Germinal center (tissue), 1 donor: Measurements from ENCODE around the gene BRWD1.

Experiments used
- DNase-seq: peaks from one replicate; pipeline ENCODE4 v3.0.0; 2012; ENCODE audit warnings: mixed read lengths, low spot score

The BRWD1 gene

DNA sequence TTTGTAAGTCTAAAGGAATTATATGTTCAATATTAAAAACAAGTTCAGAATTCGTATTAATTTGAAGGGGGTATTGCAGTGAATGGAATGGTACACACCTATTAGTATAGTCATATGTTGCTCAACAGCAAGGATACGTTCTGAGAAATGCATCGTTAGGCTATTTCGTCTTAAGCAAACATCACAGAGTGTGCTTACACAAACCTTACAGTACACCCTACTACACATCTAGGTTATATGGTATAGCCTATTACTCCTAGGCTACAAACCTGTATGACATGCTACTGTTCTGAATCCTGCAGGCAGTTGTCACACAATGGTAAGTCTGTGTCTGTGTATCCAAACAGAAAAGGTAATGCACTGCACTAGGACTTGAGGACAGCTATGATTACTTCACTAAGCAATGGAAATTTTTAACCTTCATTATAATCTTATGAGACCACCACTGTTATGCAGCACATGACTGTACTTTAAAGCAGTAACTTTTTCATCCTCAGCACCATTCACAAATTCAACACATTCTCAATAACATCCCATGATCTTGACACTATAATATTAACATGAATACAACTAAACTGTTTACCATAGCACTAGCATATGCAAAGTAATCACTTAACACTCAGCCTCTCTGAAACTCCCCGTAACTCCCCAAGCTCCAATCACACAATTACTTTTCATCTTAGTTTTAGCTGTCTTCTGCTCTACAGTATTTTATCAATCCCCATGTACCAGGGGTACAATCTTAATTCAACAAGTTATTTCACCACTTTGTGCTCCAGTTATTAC, 115.8 kb downstream of the BRWD1 start:
- no peak for DNase-seq

DNA sequence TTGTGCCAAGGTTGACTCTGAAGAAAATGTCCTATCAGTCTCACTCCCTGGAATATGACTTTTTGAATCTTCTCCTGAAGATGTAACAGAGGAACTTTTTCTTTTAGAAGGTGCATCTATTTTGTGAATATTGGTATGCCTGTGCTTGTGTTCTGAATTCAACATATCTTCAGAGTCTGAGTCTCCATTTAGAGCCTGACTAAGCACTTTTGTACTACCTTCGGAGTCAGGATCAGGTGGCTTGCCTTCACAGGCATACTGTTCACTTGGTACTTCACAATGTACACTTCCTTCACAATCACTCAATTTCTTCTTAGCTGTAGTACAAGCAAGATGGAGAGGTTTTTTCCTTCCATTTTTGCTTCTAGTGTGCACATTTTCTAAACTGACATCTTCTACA, 116.6 kb downstream of the BRWD1 start:
- DNase-seq, result no peak

DNA sequence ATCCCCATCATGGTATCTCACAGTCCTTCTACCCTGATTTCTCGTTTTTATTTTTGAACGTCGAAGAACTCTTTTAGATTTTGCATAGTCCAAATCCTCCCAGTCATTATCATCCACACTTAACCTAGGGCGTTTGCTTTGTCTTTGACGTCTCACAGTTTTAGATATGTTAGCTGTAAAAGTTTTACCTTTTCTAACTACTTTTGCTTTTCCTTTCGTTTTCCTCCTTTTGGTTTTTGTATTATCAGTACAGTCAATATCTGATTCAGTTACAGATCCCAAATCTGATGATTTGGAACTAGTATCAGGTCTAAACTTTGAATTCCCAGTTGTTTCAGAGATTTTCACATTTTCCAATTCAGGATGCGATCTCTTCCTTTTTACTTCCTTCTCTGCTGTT, 117.1 kb downstream of the BRWD1 start:
- no peak for DNase-seq

DNA sequence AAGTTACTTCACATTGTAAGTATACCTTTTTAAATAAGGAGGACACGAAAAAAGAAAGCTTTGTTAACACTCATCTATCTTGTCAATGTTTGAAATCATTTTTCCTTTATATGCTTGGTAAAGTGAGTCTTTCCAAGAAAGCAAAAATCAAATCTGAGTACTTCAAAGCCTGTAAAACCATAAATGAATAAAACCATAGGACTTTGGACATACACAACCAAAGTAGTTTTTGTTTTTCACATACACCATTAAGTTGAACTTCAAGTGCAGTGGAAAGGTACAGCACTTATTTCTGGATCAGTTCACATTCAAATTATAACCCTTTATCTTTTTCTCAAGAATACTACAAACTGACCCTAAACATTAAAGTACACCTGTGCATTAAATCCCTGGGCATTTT, 120.1 kb downstream of the BRWD1 start:
- no peak for DNase-seq

DNA sequence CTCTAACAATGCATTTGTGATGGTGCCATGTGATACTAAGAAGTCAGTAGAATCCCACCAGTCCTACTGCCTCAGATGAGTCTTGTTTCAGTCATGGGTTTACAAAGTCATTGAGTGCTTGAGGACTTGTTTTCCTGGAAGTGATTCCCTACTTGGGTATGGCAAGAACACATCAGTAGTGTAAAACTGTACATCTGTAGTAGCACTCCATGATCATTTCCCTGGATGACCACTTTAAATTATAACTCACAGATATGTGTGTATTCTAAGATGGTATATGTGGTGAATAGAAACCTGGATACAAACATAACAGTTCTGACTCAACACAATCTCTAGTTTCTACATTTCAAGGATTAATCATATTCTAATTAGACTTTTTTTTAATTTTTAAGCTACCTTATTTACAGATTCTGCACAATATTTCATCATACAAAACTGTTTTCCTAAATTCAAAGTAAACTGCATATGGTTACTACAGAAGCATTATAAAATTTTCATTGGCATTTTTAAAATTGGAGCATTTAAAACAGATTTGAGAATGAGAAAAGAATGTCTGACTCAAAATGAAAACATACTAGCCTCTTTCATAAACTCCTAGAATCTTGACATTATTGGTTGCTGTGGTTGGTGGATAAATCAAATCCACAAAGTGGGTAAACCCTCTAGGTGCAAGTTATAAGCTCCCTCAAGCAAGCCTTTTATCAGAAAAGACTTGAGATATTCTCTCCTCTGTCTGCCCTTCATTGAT, 123.4 kb downstream of the BRWD1 start:
- DNase-seq, result no peak

DNA sequence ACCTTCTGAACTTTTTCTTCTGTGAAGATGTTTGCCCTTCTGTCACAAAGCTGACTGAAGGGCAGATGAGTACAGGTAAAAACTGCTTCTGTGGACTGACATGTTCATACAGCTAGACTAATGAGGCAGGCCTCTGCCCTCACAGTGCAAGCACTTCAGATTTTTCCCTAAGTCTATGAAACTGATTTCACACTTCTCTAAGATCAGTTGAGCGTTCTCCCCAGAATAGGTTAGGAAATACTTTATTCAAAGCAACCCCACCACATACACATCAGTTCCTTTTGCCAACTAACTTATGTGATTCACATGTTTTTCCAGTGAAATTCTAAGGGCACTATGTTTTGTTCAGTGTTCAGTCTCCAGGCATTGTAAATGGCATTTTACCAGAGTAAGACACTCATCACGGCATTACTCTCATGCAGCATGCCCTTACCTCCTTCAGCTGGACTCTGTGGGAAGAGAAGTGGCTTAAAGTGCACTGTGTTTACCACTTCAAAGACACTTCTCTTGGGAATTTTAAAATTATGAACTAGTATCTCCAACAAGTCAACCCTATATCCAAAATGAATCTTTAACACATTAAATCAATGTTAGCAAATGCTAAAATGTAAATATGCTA, 124.8 kb downstream of the BRWD1 start:
- DNase-seq, result no peak

DNA sequence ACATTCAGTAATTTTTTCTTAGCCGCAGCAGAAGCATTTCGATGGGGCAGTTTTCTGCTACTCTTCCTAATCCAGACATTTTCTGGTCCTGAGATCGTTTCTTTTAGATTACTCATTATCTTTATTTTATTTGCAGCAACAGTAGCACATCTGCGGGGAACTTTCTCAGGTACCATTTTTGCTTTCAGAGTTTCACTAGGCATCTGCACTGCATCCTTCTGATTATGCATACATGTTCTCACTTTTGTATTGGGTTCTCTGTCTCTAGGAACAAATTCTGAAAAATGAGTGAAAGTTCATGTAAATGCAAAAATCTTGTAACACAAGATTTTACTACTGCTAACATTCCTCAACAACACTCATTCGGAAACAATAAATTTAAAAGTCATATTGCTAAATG, 126.3 kb downstream of the BRWD1 start:
- DNase-seq, result no peak

DNA sequence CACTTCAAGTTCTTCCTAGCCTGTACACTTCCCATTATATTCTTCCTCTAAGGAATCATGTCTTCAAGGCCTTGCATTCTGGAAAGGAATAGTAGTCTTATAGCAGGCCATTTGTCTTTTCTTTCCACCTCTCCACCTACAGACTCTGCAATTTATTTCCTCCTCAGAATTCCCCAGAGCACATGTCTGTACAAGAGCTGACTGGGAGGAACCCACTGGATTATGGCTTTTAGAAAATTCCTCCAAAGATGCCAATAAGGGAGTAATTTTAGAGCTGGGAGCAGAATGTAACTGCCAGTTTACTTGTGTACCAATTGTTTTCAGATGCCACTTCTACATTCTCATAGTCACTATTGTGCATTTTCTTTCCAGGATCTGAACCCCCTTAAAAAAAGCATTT, 126.8 kb downstream of the BRWD1 start:
- no peak for DNase-seq

DNA sequence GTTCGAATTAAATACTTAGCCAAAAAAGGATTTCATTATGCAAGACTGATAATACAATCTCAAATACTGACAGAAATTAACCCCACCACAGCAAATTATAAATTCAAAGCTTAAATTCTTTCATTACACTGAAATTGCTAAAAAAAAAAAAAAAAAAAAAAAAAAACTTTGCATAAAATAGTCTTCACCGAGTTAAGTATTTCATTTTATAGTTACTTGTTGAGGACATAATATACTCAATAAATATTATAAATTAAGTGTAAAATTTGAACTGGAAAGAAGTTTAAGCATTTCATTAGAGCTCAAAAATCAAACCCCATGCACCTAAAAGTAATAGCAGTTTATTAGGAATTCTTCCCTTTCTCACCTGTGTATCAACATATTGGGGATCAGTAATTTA, 128.3 kb downstream of the BRWD1 start:
- no peak for DNase-seq

DNA sequence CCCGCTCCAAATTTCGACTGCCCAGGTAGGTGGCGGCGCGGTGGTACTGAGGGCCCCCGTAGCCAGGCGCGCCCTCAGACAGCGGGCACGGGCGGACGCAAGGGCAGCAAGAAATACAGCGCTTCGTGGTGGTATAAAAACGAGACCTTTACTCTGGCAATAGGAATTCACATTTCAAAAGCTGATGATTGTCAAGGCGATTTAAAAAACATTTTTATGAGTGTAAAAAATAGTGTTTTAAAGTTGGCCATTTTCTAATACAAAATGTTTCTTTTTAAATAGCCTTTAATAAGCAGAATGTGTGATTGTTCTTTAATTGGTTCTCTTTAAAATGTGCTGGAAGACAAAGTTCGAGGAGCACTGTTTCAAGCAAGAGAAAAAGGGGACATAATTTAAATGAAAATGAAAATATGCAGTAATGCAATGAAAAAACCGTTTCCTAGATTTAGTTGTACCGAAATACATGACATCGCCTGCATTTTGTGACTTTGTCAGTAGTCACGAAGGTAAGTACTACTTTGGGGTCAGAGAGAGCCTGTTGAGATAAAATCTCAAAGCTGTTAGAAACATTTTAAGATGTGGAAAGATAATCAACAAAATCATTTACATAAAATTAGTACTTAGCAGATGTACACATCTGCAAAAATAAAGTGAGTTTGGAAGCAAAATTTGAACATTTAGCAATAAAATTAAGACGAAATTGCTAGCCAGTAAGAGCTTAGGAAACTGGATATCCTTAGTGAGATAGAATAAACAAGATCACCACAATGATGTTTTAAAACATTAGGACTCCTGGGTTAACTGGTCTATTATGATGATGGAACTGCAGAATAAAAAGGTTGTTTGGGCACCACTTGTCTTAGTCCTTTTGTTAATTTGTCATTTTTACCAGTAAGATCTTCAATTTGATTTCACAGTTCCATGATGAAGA, 129.1 kb downstream of the BRWD1 start:
- no peak for DNase-seq

DNA sequence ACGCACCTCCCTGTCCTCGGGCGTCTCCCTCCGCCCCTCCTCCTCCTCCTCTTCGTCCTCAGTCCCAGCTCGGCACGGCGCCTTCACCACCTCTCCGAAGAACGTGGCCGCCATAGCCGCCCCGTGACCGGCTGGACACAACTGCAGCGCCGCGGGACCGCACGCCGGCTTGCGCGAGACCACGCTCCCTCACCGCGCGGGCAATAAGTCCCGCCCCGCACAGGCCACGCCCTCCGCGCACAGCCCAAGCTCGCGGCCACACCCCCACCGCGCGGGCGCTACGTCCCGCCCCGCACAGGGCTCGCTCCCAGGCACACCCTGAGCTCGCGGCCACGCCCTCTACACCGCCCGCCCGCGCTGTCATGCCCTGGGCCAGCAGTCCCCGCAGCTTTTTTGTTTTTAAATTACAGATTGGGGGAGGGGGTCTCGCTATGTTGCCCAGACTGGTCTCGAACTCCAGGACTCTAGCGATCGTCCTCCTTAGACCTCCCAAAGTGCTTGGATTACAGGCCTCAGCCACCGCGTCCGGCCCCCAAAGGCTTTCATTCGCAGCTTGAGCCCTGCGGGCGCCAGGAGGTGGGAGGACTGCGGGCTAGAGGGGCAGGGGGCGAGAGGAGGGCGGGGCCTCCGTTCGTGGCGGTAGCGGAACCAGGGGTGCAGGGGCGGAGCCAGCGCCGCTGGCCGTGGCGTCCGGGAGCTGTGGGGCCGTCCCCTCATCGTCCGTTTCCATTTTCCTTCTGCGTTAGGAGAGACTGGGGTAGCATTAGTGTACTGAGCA, 130.0 kb downstream of the BRWD1 start, which contains the start of gene PSMG1:
Gene PSMG1 (minus strand): TSS at position 180 of the 778 bp plus-strand sequence. CDS start 66 bp downstream, at position 114.
- DNase-seq, result peak; percentile 91

DNA sequence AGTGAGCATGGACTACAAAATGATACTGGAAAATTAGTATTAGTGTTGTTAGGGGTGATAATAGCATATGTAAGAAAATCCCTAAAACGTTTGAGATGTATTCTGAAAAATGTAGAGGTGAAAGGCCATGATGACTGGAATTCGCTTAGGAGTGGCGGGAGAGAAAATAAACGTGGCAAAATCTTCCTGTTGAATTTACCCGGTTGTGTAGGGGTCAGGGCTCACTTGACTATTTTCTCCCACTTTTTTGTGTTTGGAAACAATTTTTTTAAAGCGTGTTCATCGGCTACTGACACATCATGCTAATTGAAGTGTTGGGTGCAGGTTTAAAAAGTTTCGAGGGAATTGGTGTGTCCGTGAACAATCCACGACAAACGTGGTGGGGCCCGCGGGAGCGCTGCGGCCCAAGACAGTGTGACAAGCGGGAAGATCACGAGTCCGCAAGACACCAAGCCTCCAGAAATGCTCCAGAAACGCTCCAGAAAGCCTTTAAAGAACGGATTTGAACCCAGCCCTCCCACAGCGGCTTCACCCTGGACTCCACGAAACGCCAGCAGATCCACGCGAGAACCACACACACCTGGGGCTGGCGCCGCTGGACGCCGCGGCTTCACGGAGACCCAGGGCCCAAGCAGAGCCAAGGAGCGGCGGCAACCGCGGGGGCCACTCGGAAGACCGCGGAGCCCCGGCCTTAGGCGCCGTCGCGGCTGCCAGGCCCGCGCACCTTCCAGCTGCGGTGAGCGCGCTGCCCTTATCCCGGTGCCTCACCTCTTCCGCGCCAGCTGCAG, 130.8 kb downstream of the BRWD1 start:
- no peak for DNase-seq

DNA sequence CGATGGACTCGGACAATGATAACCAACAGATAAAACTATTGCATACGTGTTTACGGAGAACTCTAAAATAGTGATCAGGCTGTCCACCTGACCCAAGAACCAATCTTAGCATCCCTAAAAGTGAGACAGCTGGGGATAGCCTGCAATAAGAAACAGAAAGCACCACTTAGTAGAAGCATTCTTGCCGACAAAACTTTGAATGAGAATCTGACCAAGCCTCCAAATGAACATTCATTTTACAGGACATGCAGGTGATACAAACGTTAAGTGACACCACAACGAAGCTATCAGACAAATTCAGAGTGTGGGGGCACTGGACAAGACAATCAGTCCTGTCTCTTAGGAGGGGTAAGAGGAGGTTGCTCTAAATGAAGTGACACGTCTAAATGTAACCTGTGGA, 131.4 kb downstream of the BRWD1 start:
- DNase-seq, result no peak

DNA sequence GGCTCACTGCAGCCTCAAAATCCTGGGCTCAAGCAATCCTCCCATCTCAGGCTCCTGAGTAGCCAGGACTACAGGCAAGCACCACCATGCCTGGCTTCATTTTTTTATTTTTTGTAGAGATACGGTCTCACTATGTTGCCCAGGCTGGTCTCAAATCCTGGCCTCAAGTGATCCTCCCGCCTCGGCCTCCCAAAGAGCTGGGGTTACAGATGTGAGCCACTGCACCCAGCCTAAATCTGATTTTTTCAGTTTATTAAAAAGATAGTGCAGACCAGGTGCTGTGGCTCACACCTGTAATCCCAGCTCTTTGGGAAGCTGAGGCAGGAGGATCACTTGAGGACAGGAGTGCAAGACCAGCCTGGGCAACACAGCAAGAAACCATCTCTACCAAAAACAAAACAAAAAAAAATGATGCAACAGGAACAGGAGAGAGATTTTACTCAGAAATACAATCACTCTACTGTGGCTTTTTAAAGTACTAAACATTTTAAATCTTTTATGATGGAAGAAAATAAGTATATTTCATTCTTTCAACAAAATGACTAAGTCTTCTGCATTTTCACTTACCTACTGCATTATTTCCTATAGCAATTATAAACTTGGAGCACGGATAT, 132.1 kb downstream of the BRWD1 start:
- DNase-seq, result no peak

DNA sequence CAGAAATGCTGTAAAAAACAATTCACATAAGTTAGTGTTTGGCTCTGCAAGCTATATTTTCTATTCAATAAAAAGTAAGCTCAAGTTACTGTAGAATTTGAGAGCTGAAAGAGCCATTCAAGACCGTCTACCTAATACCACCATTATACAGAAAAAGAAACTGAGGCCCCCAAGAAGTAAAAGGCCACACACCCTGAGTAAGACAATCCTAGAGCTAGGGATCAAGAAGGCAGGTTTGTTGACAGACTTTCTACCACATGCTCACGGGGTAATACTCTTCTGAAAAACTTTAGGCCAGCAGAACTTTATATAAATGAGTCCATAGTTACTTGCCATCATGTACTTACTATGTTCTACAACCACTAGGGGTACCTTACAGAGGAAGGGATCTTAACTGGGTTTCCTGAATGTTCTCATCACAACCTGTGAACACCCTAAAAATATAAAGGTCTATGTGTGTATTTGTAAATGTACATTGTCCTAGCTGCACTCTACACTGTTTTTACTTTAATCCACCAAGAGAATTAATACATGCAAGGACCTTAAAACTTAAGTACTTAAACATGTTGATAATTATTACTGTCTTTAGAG, 132.9 kb downstream of the BRWD1 start:
- no peak for DNase-seq

DNA sequence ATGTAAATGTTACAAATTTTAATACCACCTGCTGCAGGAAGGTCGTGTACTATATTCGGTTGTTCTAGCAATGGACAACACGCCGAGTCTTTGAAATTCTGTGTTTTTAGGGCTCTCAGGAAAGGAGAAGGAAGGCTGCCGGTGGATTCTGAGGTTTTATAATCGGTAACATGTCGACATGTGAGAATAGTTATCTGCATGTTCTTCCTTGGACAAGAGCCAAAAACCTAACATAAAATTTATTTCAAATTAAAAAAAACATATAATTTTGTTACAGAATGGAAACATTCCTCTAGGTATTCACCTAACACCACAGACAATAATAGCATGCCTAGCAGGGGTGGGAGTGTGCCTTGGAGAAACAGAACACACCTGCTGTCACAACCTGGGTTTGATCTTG, 135.0 kb downstream of the BRWD1 start:
- no peak for DNase-seq

DNA sequence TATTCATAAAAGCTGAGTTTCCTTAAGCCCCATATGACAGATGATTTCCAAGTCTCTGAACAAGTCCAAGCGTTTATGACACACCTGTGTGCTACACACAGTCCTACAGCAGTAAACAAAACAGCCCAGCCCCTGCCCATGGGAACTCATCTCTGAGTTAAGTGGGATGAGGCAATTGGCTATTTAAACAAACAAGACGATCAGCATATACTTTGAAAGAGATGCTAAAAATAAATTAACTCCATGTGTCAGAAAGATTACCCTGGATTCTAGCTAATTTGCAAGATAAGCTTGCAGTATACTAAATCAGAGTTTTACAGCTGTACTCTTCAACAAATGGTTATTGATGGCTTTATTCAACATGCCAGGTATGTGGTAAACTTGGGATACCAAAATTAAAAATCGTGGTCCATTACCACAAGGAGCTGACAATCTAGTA, 137.1 kb downstream of the BRWD1 start:
- no peak for DNase-seq

DNA sequence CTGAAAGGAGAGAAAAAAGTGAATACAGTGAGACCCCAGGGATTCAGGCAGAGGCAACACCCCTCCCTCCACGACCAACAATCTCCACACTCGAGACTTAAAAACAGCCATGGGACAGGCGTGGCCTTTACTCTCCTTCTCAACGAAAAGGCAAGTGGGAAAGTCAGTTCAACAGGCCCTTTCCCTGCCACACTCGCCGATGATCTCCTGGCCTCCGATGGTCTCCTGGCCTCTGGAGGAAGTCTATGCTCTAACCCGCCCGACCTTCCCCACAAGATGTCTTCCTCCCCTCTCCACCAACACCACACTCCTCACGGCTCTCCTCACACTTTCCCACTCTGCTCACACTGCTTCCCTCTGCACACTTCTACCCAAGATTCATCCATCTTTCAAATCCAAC, 137.8 kb downstream of the BRWD1 start:
- no peak for DNase-seq

DNA sequence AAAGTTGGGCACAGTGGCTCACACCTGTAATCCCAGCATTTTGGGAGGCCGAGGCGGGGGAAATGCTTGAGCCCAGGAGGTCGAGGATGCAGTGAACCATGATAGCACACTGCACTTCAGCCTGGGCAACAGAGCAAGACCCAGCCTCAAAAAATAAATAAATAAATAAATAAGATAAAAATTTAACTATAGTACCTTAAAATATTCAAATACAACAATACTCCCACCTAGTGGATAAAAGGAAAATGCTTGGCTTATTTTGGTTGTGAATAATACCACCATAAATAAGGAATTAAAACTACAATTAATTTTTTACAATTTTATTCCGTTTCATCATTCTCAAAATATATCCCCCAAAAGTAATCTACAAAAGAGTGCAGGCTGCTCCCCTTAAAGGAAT, 138.3 kb downstream of the BRWD1 start:
- DNase-seq, result no peak
